GM23338 (cell line): ENCODE data around the gene PPTC7. TPM values are rescaled to one million over a fixed set of nuclear protein-coding genes. Genes with fewer than 3 reads are reported as not detected.

Experiments used
- polyA plus RNA-seq: library from polyadenylated mRNA; unstranded; fragments of >200 nt; fragmentation: Nextera tagmentation; extraction: Ambion mirVana; gene quantifications from 2 replicates; pipeline ENCODE4 v1.2.1, GENCODE V29; 2016
- small RNA-seq: library from RNA; depleted of rRNA; stranded (forward); fragments of <200 nt; gene quantifications from one replicate; pipeline ENCODE3, GENCODE V24; 2014; ENCODE audit warnings: low replicate concordance
- total RNA-seq: library from RNA; depleted of rRNA; stranded (reverse); fragments of >200 nt; shearing (Covaris generic); gene quantifications from 2 replicates; pipeline ENCODE4 v1.2.3, GENCODE V29; 2014; rRNA removed

The PPTC7 gene
- total and polyA plus RNA-seq, 2 experiments from 2014 or later, result 7.5 to 17.5 TPM

Small RNA genes within 50 kb of the gene (small RNA-seq; reads per million reads assigned to genes)
- not detected for gene RF00278
- not detected for gene RN7SL387P

Other genes starting within 250 kb of the PPTC7 start
- gene ANAPC7, start 179.6 kb downstream of the PPTC7 start, total RNA-seq, result 92.7 and 99.3 TPM in 2 replicates
- 59.0 and 71.0 TPM in 2 replicates for gene ANAPC7, start 179.6 kb downstream of the PPTC7 start, polyA plus RNA-seq
- 378 and 411 TPM in 2 replicates for gene ARPC3, start 133.0 kb downstream of the PPTC7 start, total RNA-seq
- 296 and 356 TPM in 2 replicates for gene ARPC3, start 133.0 kb downstream of the PPTC7 start, polyA plus RNA-seq
- 30.4 and 45.0 TPM in 2 replicates for gene GPN3, start 115.1 kb downstream of the PPTC7 start, total RNA-seq
- 84.6 and 108 TPM in 2 replicates for gene GPN3, start 115.1 kb downstream of the PPTC7 start, polyA plus RNA-seq
- 20.4 and 27.1 TPM in 2 replicates for gene FAM216A, start 114.5 kb downstream of the PPTC7 start, total RNA-seq
- gene FAM216A, start 114.5 kb downstream of the PPTC7 start, polyA plus RNA-seq, result 53.0 and 53.5 TPM in 2 replicates
- gene VPS29, start 81.2 kb downstream of the PPTC7 start, total RNA-seq, result 39.1 and 82.1 TPM in 2 replicates
- 103 and 115 TPM in 2 replicates for gene VPS29, start 81.2 kb downstream of the PPTC7 start, polyA plus RNA-seq
- gene RAD9B, start 81.0 kb downstream of the PPTC7 start, total RNA-seq, result not detected in 2 replicates
- not detected in 2 replicates for gene RAD9B, start 81.0 kb downstream of the PPTC7 start, polyA plus RNA-seq
- gene TCTN1, start 30.8 kb upstream of the PPTC7 start, total RNA-seq, result 12.4 and 14.8 TPM in 2 replicates
- 10.5 and 10.6 TPM in 2 replicates for gene TCTN1, start 30.8 kb upstream of the PPTC7 start, polyA plus RNA-seq
- 10.7 and 11.8 TPM in 2 replicates for gene HVCN1, start 105.8 kb upstream of the PPTC7 start, total RNA-seq
- gene HVCN1, start 105.8 kb upstream of the PPTC7 start, polyA plus RNA-seq, result 10.1 and 10.4 TPM in 2 replicates
- gene PPP1CC, start 159.6 kb upstream of the PPTC7 start, total RNA-seq, result 501 and 577 TPM in 2 replicates
- gene PPP1CC, start 159.6 kb upstream of the PPTC7 start, polyA plus RNA-seq, result 272 and 276 TPM in 2 replicates